Testis (tissue), 3 donors: Measurements from ENCODE around the gene PXDN. TPM values are rescaled to one million over a fixed set of nuclear protein-coding genes. Genes with fewer than 3 reads are reported as not detected.

ENCODE experiments used
- DNase-seq: peaks from one replicate; pipeline ENCODE4 v3.0.0-alpha.2; 2019
- H3K27ac ChIP-seq, 2 donors: fragments of 200-600 bp; sonication (generic); one replicate each; pipeline ENCODE4 v1.5.1; 2019
- H3K27me3 ChIP-seq: fragments of 200-600 bp; sonication (generic); one replicate; pipeline ENCODE4 v1.5.1; 2019
- H3K36me3 ChIP-seq: fragments of 200-600 bp; sonication (generic); one replicate; pipeline ENCODE4 v1.5.1; 2017; ENCODE audit warnings: low read depth; ENCODE audit errors: missing control alignments
- H3K4me1 ChIP-seq: fragments of 200-600 bp; sonication (generic); one replicate; pipeline ENCODE4 v1.5.1; 2019
- H3K4me3 ChIP-seq, 2 donors: fragments of 200-600 bp; sonication (generic); one replicate each; pipeline ENCODE4 v1.5.1; 2017 to 2019
- H3K9me3 ChIP-seq: fragments of 200-600 bp; sonication (generic); one replicate; pipeline ENCODE4 v1.5.1; 2017
- CTCF ChIP-seq, 3 experiments: fragments of 450-650 bp in 2 of 3; fragments of 200-600 bp in 1 of 3; sonication (generic) in 1 of 3; IDR thresholded peaks; one replicate each; pipeline ENCODE4 v1.5.1; 2016 to 2019; ENCODE audit warnings: antibody characterized with exemption in 3 of 3, mild to moderate bottlenecking in 2 of 3, moderate library complexity in 1 of 3
- POLR2A ChIP-seq: fragments of 450-650 bp; IDR thresholded peaks from one replicate; pipeline ENCODE4 v1.6.1; 2017; ENCODE audit warnings: antibody characterized with exemption, mild to moderate bottlenecking, moderate library complexity
- WGBS, 2 donors: methylation state at CpG; one replicate each; pipeline ENCODE4 v1.1.5; 2018; 5-methylcytosine and 5-hydroxymethylcytosine counted together
- intact Hi-C: fragments of 100-400 bp; cut with DNase I; formaldehyde crosslinking; loops from one replicate; pipeline ENCODE4 v1.15.1; 2023; ENCODE audit warnings: low total_unique reads
- polyA plus RNA-seq: library from polyadenylated mRNA; stranded (reverse); fragments of 350-450 nt; fragmentation: Illumina TruSeq; extraction: RNeasy Lipid Tissue Mini Kit (QIAGEN cat#74804); gene quantifications from one replicate; pipeline ENCODE4 v1.2.3, GENCODE V29; 2014; ENCODE audit warnings: low read depth, low replicate concordance; ENCODE audit not compliant: insufficient read depth
- total RNA-seq, 2 donors: library from RNA; depleted of rRNA; stranded (reverse); fragments of >200 nt; gene quantifications; one replicate each; pipeline ENCODE4 v1.2.3, GENCODE V29; 2016

PXDN gene
- total and polyA plus RNA-seq, 3 donors from 2014 or later, result 26.7 to 41.8 (median 33.8) TPM

GRCh38 chr2:1693723-1694122, 50.6 kb downstream of the PXDN start:
- intact Hi-C loops, result no loop called here

GRCh38 chr2:1692342-1692741, 52.0 kb downstream of the PXDN start:
- no peaks in the 10 kb centered on the region for H3K9me3 ChIP-seq
- DNase-seq, result no peak
- no peaks in the 10 kb centered on the region for H3K36me3 ChIP-seq
- no peaks in the 10 kb centered on the region for H3K4me1 ChIP-seq
- TF ChIP-seq CTCF (IDR thresholded peaks at IDR 0.05), result no peak
- no peak for TF ChIP-seq POLR2A
- WGBS, 2 donors, result 63 to 88% methylated on average over 5 to 11 of the region's 11 CpGs
- H3K4me3 ChIP-seq, result no peak overlapping the region
- H3K27ac ChIP-seq, result no peak overlapping the region
- H3K27me3 ChIP-seq, result no peaks in the 10 kb centered on the region
- intact Hi-C loops, result no loop called here

More at GRCh38 chr2:1693723-1694122, 50.6 kb downstream of the PXDN start:
- Histone ChIP-seq H3K4me3 (no peak overlapping the region), H3K9me3 (no peaks in the 10 kb centered on the region), H3K27me3 (no peaks in the 10 kb centered on the region), H3K4me1 (no peaks in the 10 kb centered on the region), H3K36me3 (no peaks in the 10 kb centered on the region), H3K27ac (no peak overlapping the region)
- no peak for DNase-seq
- WGBS, 2 donors, result 85% methylated on average over 9 of the region's 9 CpGs
- TF ChIP-seq CTCF (IDR thresholded peaks at IDR 0.05), result no peak
- TF ChIP-seq POLR2A, result no peak

- no peak overlapping the region for H3K4me3 ChIP-seq
- no peak overlapping the region for H3K27ac ChIP-seq
- H3K4me1 ChIP-seq, result no peaks in the 10 kb centered on the region
- no peaks in the 10 kb centered on the region for H3K36me3 ChIP-seq
- TF ChIP-seq CTCF (IDR thresholded peaks at IDR 0.05), result no peak
- TF ChIP-seq POLR2A, result no peak
- WGBS, 2 donors, result 86 to 94% methylated on average over 9 of the region's 9 CpGs
- DNase-seq, result no peak
- H3K9me3 ChIP-seq, result no peaks in the 10 kb centered on the region
- H3K27me3 ChIP-seq, result no peaks in the 10 kb centered on the region
- intact Hi-C loops, result no loop called here
Measured at GRCh38 chr2:1691366-1691765, 52.9 kb downstream of the PXDN start.

- Histone ChIP-seq H3K4me1 (no peaks in the 10 kb centered on the region), H3K27me3 (no peaks in the 10 kb centered on the region), H3K9me3 (no peaks in the 10 kb centered on the region), H3K36me3 (no peaks in the 10 kb centered on the region), H3K27ac (no peak overlapping the region), H3K4me3 (no peak overlapping the region)
- 87 to 89% methylated on average over 10 of the region's 10 CpGs for WGBS, 2 donors
- TF ChIP-seq CTCF (IDR thresholded peaks at IDR 0.05) (no peak), POLR2A (no peak)
- DNase-seq, result no peak
- intact Hi-C loops, result no loop called here
Measured at GRCh38 chr2:1690056-1690775, 54.1 kb downstream of the PXDN start.

GRCh38 chr2:1688859-1689258, 55.5 kb downstream of the PXDN start:
- no peak for DNase-seq
- 92 to 96% methylated on average over 10 of the region's 10 CpGs for WGBS, 2 donors

More at GRCh38 chr2:1688859-1689258, 55.5 kb downstream of the PXDN start:
- TF ChIP-seq POLR2A (no peak), CTCF (IDR thresholded peaks at IDR 0.05) (no peak)
- Histone ChIP-seq H3K27me3 (no peaks in the 10 kb centered on the region), H3K4me1 (no peaks in the 10 kb centered on the region), H3K4me3 (no peak overlapping the region), H3K36me3 (no peaks in the 10 kb centered on the region), H3K27ac (no peak overlapping the region), H3K9me3 (no peaks in the 10 kb centered on the region)
- intact Hi-C loops, result no loop called here
